HG02852 (cell line): Measurements from ENCODE around the gene PSMA1.
"Not testable (repeated sequence)": the region's sequence is repeated elsewhere in the genome, so short reads cannot be mapped to it uniquely, and the experiment has no call there.

Experiments
- ATAC-seq: cut with Tn5 transposase; IDR thresholded peaks from one replicate; pipeline ENCODE4 v1.9.1; 2021; ENCODE audit warnings: mild to moderate bottlenecking, moderate library complexity; ENCODE audit not compliant: unreplicated experiment

The PSMA1 gene

DNA sequence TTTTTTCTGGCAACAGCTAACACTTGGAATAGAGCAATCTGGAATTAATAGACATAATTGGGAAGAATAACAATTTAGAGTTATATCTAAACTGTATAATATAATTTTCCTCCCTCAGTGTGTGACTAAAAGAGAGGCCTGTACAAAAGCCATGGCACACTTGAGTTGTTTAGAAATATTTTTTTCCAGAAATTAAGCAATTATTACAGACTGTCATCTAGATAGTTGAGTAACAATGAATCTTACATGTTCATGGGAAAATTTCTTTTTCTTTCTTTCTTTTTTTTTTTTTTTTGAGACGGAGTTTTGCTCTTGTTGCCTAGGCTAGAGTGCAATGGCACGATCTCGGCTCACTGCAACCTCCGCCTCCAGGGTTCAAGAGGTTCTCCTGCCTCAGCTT, 15.0 kb upstream of the PSMA1 start:
- ATAC-seq, result not testable (repeated sequence)

DNA sequence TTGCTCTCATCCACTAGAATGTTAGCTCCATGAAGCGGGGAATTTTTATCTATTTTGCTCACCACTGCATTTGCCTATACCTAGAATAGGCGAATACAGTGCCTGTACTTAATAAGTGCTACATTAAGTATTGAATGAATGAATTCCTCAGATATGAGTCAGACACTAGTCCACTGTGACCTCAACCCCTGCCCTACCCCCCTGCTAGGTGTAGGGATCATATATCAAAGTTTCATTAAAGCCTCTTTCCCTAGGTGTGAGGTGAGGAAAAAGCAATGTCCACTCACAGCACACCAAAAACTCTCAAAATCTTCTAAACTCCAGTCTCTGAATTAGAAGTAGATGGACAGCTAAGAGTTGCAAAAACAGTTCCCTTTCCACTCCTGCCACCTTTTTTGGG, 9.8 kb upstream of the PSMA1 start:
- ATAC-seq, result no peak

DNA sequence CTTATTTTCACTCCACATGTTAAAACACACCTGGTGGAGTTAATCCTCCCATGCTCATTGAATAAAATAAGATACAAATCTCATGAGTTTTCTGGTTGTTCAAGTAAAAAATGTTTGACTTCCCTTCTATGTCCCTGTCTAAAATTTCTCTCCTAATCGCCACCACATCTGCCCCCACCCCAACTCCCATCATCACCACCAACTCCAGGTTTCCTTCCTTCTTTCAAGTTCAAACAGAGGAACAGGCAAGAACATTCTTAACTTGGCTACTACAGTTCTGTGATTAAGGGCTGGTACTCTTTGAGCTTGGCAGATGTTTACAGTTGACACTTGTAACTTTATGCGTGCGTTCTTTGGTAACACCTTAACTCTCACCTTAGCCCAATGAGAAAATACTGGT, 9.1 kb upstream of the PSMA1 start:
- ATAC-seq, result no peak

DNA sequence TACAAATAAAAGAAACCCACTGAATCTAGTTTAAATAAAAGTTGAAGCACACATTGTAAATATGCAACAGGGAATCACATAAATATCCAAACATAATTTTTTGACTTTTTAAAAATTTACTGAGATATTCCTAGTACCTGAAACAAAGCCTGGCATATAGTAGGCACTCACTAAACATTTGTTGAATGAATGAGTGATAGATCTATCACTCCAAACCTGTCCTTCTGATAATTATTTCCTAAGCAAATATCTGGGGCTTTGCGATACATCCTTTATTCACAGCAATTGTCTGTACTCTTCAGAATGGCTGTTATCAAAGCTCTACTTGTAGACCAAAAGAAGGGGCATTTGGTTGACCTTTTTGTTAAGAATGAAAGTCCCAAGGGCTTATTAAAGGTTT, 2.6 kb upstream of the PSMA1 start:
- no peak for ATAC-seq

- ATAC-seq, result no peak
Observed at GRCh38 chr11:14522245-14522644, 2.1 kb upstream of the PSMA1 start.

GRCh38 chr11:14520747-14521151, 563 bp upstream of the PSMA1 start:
- ATAC-seq, result no peak

DNA sequence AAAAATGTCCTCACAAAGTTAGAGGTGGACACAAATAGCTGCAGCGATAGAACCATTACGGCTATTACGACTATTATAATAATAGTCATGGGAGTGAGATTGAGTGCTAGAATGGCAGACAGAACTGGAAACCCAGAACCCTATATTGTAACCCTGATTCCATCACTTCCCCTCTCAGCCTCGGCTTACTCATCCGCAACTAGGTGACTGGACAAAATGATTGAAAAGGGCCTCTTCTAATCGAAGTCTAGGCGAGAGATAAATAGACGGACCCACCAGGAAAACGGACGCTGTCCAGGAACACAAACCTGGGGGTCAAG, 629 bp downstream of the PSMA1 start:
- peak; percentile 7 for ATAC-seq

- no peak for ATAC-seq
Observed at GRCh38 chr11:14518820-14519219, 1.4 kb downstream of the PSMA1 start.

- no peak for ATAC-seq
Observed at GRCh38 chr11:14513800-14514199, 6.4 kb downstream of the PSMA1 start.

DNA sequence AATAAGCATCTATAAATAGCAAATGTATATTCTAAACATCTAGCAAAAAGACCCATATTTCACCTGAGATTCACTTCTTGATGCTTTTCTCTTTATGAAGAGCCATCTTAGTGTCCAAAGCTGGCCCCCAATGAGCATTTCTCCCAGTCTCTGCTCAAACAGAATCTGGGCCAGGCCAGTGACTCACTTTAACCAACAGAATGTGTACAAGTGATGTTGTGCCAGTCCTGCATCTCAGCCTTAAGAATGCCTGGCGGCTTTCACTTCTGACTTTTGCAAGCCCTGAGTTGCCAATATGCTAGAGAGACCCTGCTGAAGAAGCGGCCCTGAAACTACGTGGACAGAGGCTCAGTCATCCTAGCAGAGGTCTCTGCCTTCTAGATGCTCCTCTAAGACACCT, 13.7 kb downstream of the PSMA1 start:
- ATAC-seq, result no peak

- ATAC-seq, result no peak
Observed at GRCh38 chr11:14503023-14503422, 17.2 kb downstream of the PSMA1 start.

GRCh38 chr11:14502039-14502438, 18.1 kb downstream of the PSMA1 start:
- no peak for ATAC-seq

GRCh38 chr11:14500181-14500651, 20.0 kb downstream of the PSMA1 start:
- ATAC-seq, result peak; percentile 54

DNA sequence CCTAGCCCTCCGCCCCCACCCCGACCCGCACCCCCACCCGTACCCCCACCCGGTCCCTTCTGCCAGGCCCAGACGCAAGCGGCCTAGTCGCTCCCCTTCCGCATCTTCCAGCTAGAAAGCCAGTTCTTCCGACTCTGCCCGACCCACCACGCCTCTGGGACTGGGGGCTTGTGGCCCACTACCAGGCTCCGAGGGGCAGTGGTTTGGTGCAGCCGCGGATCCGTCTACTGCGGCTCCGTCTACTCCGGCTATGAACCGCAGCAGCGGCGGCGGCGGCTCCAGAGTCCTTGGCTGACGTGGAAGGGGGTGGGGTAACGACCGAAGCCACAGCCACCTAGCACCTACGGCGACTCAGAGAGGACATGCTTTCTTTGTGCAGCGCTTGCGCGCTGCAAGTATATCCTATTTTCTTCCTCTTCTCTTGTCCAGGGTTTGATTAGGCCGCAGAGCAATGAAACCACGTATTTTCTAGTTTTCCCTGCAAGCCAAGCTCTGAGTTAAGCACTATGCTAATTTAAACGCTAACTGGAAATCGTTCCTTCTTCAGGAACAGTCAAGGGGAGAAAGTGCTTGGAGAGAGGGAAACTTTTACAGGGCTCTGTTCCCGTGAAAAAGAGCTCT, 20.5 kb downstream of the PSMA1 start, which contains the start of gene COPB1:
COPB1 (minus strand) TSS at position 252 of the 621 bp plus-strand sequence. CDS start 883 bp downstream, outside the sequence.
- peak; percentile 92 for ATAC-seq

GRCh38 chr11:14499178-14499559, 21.0 kb downstream of the PSMA1 start:
- ATAC-seq, result peak; percentile 14

GRCh38 chr11:14480716-14481115, 39.5 kb downstream of the PSMA1 start:
- no peak for ATAC-seq

GRCh38 chr11:14471127-14471526, 49.1 kb downstream of the PSMA1 start:
- ATAC-seq, result no peak

DNA sequence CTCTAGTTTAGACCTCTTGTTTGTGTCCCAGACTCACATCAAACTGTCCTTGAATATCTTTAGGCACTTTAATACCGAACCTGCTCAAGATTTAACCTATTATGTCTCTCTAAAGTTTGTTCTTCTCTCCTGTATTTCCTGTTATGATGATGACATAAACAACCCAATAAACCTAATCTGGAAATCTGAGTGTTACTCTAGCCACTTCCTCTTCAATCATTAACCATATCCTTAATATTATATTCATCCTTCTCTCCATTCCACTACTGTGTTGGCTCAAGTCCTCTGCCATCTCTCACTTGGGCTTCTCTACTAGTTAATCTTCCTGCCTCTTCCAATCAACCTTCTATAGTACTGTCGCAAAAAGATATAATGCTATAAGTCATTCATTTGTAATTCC, 56.6 kb downstream of the PSMA1 start:
- no peak for ATAC-seq

GRCh38 chr11:14460147-14460546, 60.0 kb downstream of the PSMA1 start:
- ATAC-seq, result no peak

DNA sequence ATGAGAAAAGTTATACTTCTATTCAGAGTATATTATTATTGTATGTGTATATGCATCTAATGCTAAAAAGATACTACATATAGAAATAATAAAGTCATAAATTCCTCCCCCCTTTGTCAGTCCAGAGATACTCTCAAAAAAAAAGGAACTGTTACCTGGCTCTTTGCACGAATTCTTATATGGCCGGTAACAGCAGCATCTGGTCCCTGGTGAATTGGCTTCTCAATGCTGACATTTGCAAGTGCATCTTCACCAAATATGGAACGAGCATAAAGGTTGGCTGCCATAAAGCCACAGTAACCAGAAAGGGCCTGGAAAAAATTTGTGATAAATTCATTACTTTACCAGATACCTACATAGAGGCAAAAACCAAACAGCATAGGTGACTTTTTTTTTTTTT, 61.8 kb downstream of the PSMA1 start:
- no peak for ATAC-seq

DNA sequence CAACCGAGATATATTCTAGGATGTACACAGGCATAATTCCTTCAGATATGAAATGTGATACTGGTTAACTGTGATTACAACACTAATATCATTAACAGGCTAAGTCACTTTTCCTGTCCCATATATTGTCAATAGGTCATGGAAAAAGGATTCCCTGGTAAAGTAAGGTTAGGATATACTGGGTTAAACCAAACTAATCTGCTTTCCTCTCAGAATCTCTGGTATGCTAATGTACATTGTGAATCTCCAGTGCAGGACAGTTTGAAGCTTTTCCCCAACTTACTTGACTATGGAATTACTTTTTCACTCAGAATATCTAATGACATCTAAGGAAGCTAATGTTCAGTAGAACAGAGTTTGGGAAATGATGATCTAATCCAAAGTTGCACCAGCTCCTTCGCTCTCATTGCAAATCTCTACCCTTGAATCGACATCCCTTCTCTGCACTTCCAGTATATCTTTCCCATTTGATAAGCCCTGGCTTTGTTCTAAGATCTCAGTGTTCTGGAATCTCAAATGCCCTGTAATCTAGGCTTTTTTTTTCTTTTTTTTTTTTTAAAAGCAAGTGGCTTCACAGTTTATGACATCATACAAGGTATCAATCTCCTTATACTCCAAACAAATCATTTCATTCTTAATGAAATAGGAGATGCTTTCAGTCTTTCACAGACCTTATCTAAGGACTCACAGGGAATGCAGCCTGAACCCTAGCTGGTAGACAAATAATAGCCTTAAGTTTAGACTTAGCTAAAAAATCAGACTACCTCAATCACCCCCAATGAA, 64.3 kb downstream of the PSMA1 start:
- ATAC-seq, result no peak
